ENCODE measurements around the gene CSF2.

Gene CSF2

GRCh38 chr5:132053483-132053882, 20.1 kb upstream of the CSF2 start:
- in situ Hi-C loops (cut with MboI; ENCODE audit: low sequenced_read_pairs, unreplicated experiment) = no loop called here
- no peak for DNase-seq (ENCODE audit: low spot score)
- TF ChIP-seq CTCF (IDR thresholded peaks at IDR 0.05; ENCODE audit: borderline replicate concordance, control extremely low read depth, extremely low read depth, insufficient read depth, missing control alignments) = no peak

DNA sequence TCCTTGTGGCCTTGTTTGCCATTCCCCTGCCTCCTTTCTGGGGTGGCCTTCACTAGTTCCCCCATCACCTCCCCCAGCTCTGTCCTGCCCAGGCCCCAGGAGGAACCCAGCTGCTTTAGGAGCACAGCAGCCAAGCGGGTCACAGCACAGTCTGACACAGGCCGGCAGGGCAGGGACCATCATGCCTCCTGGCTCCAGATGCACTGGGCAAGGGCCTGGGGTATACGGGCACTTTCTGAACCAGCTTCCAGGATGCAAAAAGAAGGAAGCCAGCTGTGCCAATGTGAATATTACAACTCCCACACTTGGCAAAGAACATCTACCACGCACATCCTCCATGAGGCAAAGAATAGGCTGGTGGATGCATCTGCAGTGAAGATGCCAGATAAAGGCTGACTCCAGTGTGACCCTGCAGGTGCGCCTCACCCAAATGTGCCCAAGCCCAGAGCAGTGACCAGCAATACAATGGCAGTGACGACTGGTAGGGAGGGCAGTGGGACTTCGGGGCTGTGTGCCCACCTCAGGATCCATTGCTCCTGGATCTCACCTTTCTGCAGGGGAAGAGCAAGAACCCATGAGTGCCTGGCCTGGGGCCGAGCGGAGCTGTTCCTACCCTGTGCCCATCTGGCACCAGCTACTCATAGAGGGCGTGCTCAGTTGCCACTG, 19.4 kb upstream of the CSF2 start:
- in situ Hi-C loops (cut with MboI; ENCODE audit: low sequenced_read_pairs, unreplicated experiment) = no loop called here
- no peak for DNase-seq (ENCODE audit: low spot score)
- TF ChIP-seq CTCF (IDR thresholded peaks at IDR 0.05; ENCODE audit: borderline replicate concordance, control extremely low read depth, extremely low read depth, insufficient read depth, missing control alignments) = no peak

DNA sequence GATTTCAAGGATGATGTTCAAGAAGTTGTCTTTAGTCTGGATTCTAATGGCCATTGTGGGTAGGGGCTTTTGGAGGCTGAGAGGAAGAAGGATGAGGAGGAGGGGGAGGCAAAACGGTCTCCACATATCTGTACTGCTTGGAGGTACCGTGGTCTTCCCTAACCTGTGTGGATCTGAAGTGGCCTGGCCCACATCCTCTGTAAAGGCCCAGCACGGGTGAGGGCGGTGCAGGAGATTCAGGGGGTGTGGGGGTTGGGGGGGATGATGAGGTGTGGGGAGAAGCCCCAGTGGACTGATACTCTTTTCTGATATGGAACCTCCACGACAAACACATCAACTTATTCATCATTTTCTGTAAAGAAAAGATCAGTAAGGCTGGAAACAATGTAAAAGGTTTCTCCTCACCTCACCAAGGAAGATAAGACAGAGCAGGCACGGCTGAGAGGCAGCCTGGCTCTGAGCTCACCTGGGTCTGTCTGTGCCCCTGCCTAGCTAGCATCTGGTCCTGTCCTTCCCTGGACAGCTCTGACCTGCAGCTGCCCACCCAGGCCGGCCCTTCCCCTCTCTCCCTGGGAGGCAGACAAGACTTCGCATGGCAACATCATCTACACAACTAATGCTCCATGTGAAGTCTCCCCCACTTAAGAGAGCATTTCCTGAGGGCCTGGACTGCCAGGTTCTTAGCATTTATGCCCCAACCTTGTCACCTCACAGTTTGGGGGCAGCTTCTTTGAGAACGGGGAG, 18.7 kb upstream of the CSF2 start:
- TF ChIP-seq CTCF (IDR thresholded peaks at IDR 0.05; ENCODE audit: borderline replicate concordance, control extremely low read depth, extremely low read depth, insufficient read depth, missing control alignments) = no peak
- in situ Hi-C loops (cut with MboI; ENCODE audit: low sequenced_read_pairs, unreplicated experiment) = no loop called here
- DNase-seq (ENCODE audit: low spot score) = peak; percentile 21

- no peak for TF ChIP-seq CTCF (IDR thresholded peaks at IDR 0.05; ENCODE audit: borderline replicate concordance, control extremely low read depth, extremely low read depth, insufficient read depth, missing control alignments)
- in situ Hi-C loops (cut with MboI; ENCODE audit: low sequenced_read_pairs, unreplicated experiment) = no loop called here
- no peak for DNase-seq (ENCODE audit: low spot score)
Observed at GRCh38 chr5:132055441-132055807, 18.2 kb upstream of the CSF2 start.

GRCh38 chr5:132055808-132056609, 17.6 kb upstream of the CSF2 start:
- no peak for TF ChIP-seq CTCF (IDR thresholded peaks at IDR 0.05; ENCODE audit: borderline replicate concordance, control extremely low read depth, extremely low read depth, insufficient read depth, missing control alignments)
- in situ Hi-C loops (cut with MboI; ENCODE audit: low sequenced_read_pairs, unreplicated experiment) = no loop called here
- DNase-seq (ENCODE audit: low spot score) = no peak

DNA sequence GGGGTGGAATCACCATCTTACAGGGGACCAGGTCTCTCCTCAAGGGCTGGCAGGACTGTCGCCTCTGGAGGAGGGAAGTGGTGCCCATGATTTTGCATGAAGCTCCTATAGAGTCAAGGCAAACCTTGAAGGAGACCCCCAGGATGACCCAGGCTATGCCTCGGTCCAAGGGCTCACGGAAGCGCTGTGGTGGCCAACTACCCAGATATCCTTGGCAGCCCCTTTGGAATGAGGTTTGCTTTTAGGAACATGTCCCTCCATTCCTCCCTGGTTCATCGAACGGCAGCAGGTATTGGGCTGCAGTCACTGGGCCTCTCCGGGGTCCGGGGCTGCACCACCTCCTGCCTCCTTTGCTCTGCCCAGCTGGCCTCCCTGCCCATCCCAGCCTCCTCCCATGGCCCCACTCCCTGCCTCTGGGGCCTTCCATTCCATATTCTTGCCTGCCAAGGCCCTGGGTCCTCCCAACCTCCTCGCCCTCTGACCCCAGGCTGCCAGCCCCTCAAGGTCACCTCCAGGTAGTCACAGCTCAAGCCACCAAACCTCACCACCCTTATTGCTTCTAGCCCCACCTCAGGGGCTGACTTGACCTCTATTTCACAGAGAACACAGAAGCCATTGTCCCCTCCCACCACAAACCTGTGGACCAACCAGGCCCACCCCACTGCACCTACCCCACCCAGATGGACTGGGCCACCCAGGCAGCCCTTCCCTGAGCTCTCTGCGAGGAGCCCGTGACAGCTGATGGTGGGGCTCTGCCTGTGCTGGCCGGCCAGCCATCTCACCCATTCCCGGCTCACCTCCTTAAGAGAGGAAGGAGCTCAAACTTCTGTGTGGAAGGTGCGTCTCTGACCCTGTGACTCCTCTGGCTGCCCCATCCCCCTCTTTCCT, 16.7 kb upstream of the CSF2 start:
- no peak for TF ChIP-seq CTCF (IDR thresholded peaks at IDR 0.05; ENCODE audit: borderline replicate concordance, control extremely low read depth, extremely low read depth, insufficient read depth, missing control alignments)

More for the DNA sequence above, 16.7 kb upstream of the CSF2 start:
- in situ Hi-C loops (cut with MboI; ENCODE audit: low sequenced_read_pairs, unreplicated experiment) = no loop called here
- DNase-seq (ENCODE audit: low spot score) = peak; percentile 28
